OCI-LY3 (cell line): Measurements from ENCODE around the gene PLOD1.
"Not testable (repeated sequence)": the region's sequence is repeated elsewhere in the genome, so short reads cannot be mapped to it uniquely, and the experiment has no call there.

Source experiments
- H2AFZ ChIP-seq: fragments of 200-600, 300-600 bp; shearing (Covaris generic); 2 replicates; pipeline ENCODE4 v1.6.0; 2014; ENCODE audit warnings: antibody characterized with exemption, low read depth, low read length
- H3K27ac ChIP-seq: fragments of 200-600, 300-600 bp; sonication (generic); 2 replicates; pipeline ENCODE4 v1.5.1; 2014; ENCODE audit warnings: mild to moderate bottlenecking, low read length, moderate library complexity, mixed read lengths
- H3K27me3 ChIP-seq: fragments of 200-600, 300-600 bp; sonication (generic); 2 replicates; pipeline ENCODE4 v1.6.1; 2014; ENCODE audit warnings: low read depth, low read length, mixed read lengths
- H3K36me3 ChIP-seq: fragments of 200-600, 300-600 bp; sonication (generic); replicated peaks from 2 replicates; pipeline ENCODE3; 2014; ENCODE audit warnings: low read depth, low read length, mixed read lengths
- H3K4me1 ChIP-seq: fragments of 300-600, 200-600 bp; sonication (generic); 2 replicates; pipeline ENCODE4 v1.6.1; 2014; ENCODE audit warnings: low read length, mixed read lengths
- H3K4me2 ChIP-seq: fragments of 200-600, 300-600 bp; sonication (generic); 2 replicates; pipeline ENCODE4 v1.6.1; 2014; ENCODE audit warnings: low read length, mixed read lengths
- H3K4me3 ChIP-seq: fragments of 300-600, 200-600 bp; sonication (generic); 2 replicates; pipeline ENCODE4 v1.5.1; 2014; ENCODE audit warnings: antibody characterized with exemption, mild to moderate bottlenecking, low read length, moderate library complexity
- H3K79me2 ChIP-seq: fragments of 300-600, 200-600 bp; shearing (Covaris generic); 2 replicates; pipeline ENCODE4 v1.6.1; 2014; ENCODE audit warnings: mild to moderate bottlenecking, low read length, mixed read lengths
- H3K9ac ChIP-seq: fragments of 300-600, 200-600 bp; shearing (Covaris generic); 2 replicates; pipeline ENCODE4 v1.6.0; 2014; ENCODE audit warnings: mild to moderate bottlenecking, low read length, moderate library complexity
- H3K9me3 ChIP-seq: fragments of 200-600, 300-600 bp; shearing (Covaris generic); 2 replicates; pipeline ENCODE4 v1.6.1; 2014; ENCODE audit warnings: low read length, mixed read lengths; ENCODE audit not compliant: insufficient read depth
- H4K20me1 ChIP-seq: fragments of 200-600, 300-600 bp; sonication (generic); 2 replicates; pipeline ENCODE4 v1.6.1; 2016; ENCODE audit warnings: low read length, mixed read lengths; ENCODE audit not compliant: insufficient read depth
- CTCF ChIP-seq: fragments of 200-600, 300-600 bp; sonication (generic); IDR thresholded peaks from 2 replicates; pipeline ENCODE4 v1.5.1; 2014; ENCODE audit warnings: antibody characterized with exemption, low read length, low read depth
- EZH2phosphoT487 ChIP-seq: fragments of 200-600 bp; shearing (Covaris generic); IDR thresholded peaks from 2 replicates; pipeline ENCODE4 v1.6.1; 2018; ENCODE audit warnings: antibody characterized with exemption, mixed run types, low read depth

The PLOD1 gene

DNA sequence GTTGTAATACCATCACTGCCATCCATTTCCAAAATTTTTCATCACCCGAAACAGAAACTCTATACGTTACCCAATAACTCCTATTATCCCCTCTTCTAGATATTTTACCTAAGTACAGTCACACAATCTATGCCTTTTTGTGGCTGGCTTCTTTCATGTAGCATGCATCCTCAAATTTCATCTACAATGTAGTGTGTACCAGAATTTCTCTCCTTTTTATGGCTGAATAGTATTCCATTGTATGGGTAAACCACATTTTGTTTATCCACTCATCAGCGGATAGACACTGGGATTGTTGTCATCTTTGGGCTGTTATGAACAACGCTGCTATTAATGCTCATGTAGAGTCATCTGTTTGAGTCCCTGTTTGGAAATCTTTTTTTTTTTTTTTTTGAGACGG lies 29.5 kb upstream of the PLOD1 start:
- Histone ChIP-seq H3K27ac (no peak overlapping the region), H3K4me2 (no peak overlapping the region), H3K4me3 (no peak overlapping the region), H3K27me3 (no peaks in the 10 kb centered on the region), H2AFZ (no peak overlapping the region), H3K9me3 (no peaks in the 10 kb centered on the region), H4K20me1 (no peaks in the 10 kb centered on the region), H3K9ac (no peak overlapping the region), H3K4me1 (peaks cover 20% of the 10 kb centered on the region), H3K36me3 (no peaks in the 10 kb centered on the region), H3K79me2 (no peaks in the 10 kb centered on the region)
- TF ChIP-seq CTCF: no peak

DNA sequence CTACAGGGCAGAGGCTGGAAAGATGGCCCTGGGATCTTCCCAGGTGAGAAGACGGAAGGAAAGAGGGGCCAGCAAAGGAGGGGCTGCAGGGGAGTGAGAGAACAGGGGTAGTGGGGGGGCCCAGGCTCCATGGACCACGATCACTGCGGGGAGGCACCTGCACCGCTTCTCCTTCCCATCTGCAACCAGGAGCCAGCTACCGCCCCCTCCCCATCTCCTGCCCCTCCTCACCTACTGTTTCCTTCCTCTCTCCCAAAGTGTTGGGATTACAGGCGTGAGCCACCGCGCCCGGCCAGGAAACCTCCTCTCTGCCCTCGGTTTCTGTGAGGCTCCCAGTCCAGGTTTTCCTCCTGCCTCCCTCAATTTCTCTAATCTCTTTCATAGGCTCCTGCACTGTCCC lies 27.6 kb upstream of the PLOD1 start:
- Histone ChIP-seq H3K4me3 (no peak overlapping the region), H3K27me3 (no peaks in the 10 kb centered on the region), H3K9me3 (no peaks in the 10 kb centered on the region), H3K9ac (no peak overlapping the region), H3K79me2 (no peaks in the 10 kb centered on the region), H3K4me2 (peak overlapping the region; percentile 27; the same call in 1 of the 2 replicates), H3K27ac (no peak overlapping the region), H4K20me1 (no peaks in the 10 kb centered on the region), H3K4me1 (peaks cover 11% of the 10 kb centered on the region), H2AFZ (no peak overlapping the region), H3K36me3 (no peaks in the 10 kb centered on the region)
- TF ChIP-seq CTCF: no peak
- TF ChIP-seq EZH2phosphoT487: no peak

- Histone ChIP-seq H3K27me3 (no peaks in the 10 kb centered on the region), H3K4me3 (peak overlapping the region; percentile 97), H4K20me1 (no peaks in the 10 kb centered on the region), H2AFZ (0 out of 2 replicates have a peak overlapping the region, but pooled peaks have one; percentile 6), H3K4me2 (peak overlapping the region; percentile 66), H3K9ac (peak overlapping the region; percentile 98), H3K4me1 (peaks cover 11% of the 10 kb centered on the region), H3K27ac (peak overlapping the region; percentile 100), H3K9me3 (no peaks in the 10 kb centered on the region), H3K79me2 (no peaks in the 10 kb centered on the region), H3K36me3 (no peaks in the 10 kb centered on the region)
- TF ChIP-seq EZH2phosphoT487 (no peak), CTCF (peak; percentile 67)
These were observed 27.0 kb upstream of the PLOD1 start for GRCh38 chr1:11907275-11908094.

GRCh38 chr1:11908095-11908675 lies 26.3 kb upstream of the PLOD1 start:
- Histone ChIP-seq H3K9me3 (no peaks in the 10 kb centered on the region), H3K79me2 (no peaks in the 10 kb centered on the region), H4K20me1 (no peaks in the 10 kb centered on the region), H3K36me3 (no peaks in the 10 kb centered on the region), H3K4me3 (peak overlapping the region; percentile 97), H3K27ac (peak overlapping the region; percentile 100), H3K4me1 (peaks cover 11% of the 10 kb centered on the region), H2AFZ (no peak overlapping the region), H3K9ac (peak overlapping the region; percentile 98), H3K27me3 (no peaks in the 10 kb centered on the region), H3K4me2 (peak overlapping the region; percentile 95)
- TF ChIP-seq EZH2phosphoT487: no peak
- no peak for TF ChIP-seq CTCF

- H3K27ac ChIP-seq, H3K9me3 ChIP-seq, H3K27me3 ChIP-seq, H3K9ac ChIP-seq, H3K4me2 ChIP-seq, H3K79me2 ChIP-seq, H3K4me3 ChIP-seq, H2AFZ ChIP-seq, H4K20me1 ChIP-seq, H3K36me3 ChIP-seq: not testable (repeated sequence)
- peaks cover 11% of the 10 kb centered on the region for H3K4me1 ChIP-seq
These were observed 23.6 kb upstream of the PLOD1 start for GRCh38 chr1:11910914-11911228.
